IMR-90 (cell line): Measurements from ENCODE around the gene AGMO. TPM values are rescaled to one million over a fixed set of nuclear protein-coding genes. Genes with fewer than 3 reads are reported as not detected.
A peak's percentile ranks its signal among the peaks of the same experiment; 100 is the strongest.

Source experiments
- ATAC-seq: fragments of 200-7000 bp; cut with Tn5 transposase; 2 replicates; pipeline ENCODE4 v1.9.1; 2020; ENCODE audit warnings: low read depth, mild to moderate bottlenecking, moderate library complexity
- BruUV-seq: library from RNA; stranded (reverse); fragments of 400-500 nt; replicated peaks from 2 replicates; lab custom pipeline; 2021; lab: Mats Ljungman, UMichigan
- CTCF ChIA-PET: fragments of 300-600 bp; formaldehyde crosslinking; extraction: SDS; loops from one replicate; lab custom pipeline; 2021; ENCODE audit warnings: antibody characterized with exemption; lab: Yijun Ruan, JAX
- POLR2A ChIA-PET: fragments of 300-600 bp; sonication (Branson Sonifier 250); formaldehyde crosslinking; loops from one replicate; lab custom pipeline; 2022; ENCODE audit warnings: antibody characterized with exemption; ENCODE audit not compliant: unreplicated experiment; lab: Charles Lee
- DNase-seq: peaks from one replicate; pipeline ENCODE4 v3.0.0; 2013
- H2AFZ ChIP-seq: replicated peaks from 2 replicates; pipeline ENCODE3; 2013; ENCODE audit warnings: low read length, mild to moderate bottlenecking; ENCODE audit not compliant: poor library complexity
- H2AK5ac ChIP-seq: 2 replicates; pipeline ENCODE4 v1.6.1; 2013; ENCODE audit warnings: low read depth, low read length, inconsistent platforms
- H2AK9ac ChIP-seq: replicated peaks from 2 replicates; pipeline ENCODE3; 2013; ENCODE audit warnings: mild to moderate bottlenecking, low read depth, low read length, moderate library complexity; ENCODE audit not compliant: poor library complexity
- H2BK120ac ChIP-seq: 2 replicates; pipeline ENCODE4 v1.6.1; 2013; ENCODE audit warnings: low read depth, low read length, inconsistent platforms
- H2BK15ac ChIP-seq: 3 replicates; pipeline ENCODE4 v1.6.1; 2013; ENCODE audit warnings: low read depth, low read length, inconsistent platforms
- H2BK20ac ChIP-seq: 2 replicates; pipeline ENCODE4 v1.6.1; 2013; ENCODE audit warnings: low read depth, mild to moderate bottlenecking, inconsistent platforms, low read length, moderate library complexity
- H2BK5ac ChIP-seq: 2 replicates; pipeline ENCODE4 v1.6.1; 2013; ENCODE audit warnings: mild to moderate bottlenecking, low read depth, low read length, inconsistent platforms; ENCODE audit not compliant: poor library complexity, severe bottlenecking
- H3K14ac ChIP-seq: replicated peaks from 2 replicates; pipeline ENCODE4 v1.6.1; 2013; ENCODE audit warnings: low read depth, low read length, inconsistent platforms
- H3K18ac ChIP-seq: 2 replicates; pipeline ENCODE4 v1.6.1; 2013; ENCODE audit warnings: low read depth, low read length, control low read depth
- H3K23ac ChIP-seq: 2 replicates; pipeline ENCODE4 v1.6.1; 2013; ENCODE audit warnings: low read depth, low read length, inconsistent platforms
- H3K27ac ChIP-seq: 2 replicates; pipeline ENCODE4 v1.5.1; 2013; ENCODE audit warnings: mild to moderate bottlenecking, control low read depth, low read length; ENCODE audit not compliant: insufficient read depth
- H3K27me3 ChIP-seq: 2 replicates; pipeline ENCODE4 v1.6.1; 2013; ENCODE audit warnings: low read length; ENCODE audit not compliant: control insufficient read depth, insufficient read depth
- H3K36me3 ChIP-seq: 2 replicates; pipeline ENCODE4 v1.6.1; 2013; ENCODE audit warnings: low read length, mixed read lengths; ENCODE audit not compliant: control insufficient read depth, insufficient read depth
- H3K4ac ChIP-seq: 2 replicates; pipeline ENCODE4 v1.6.1; 2013; ENCODE audit warnings: low read depth, low read length, inconsistent platforms
- H3K4me1 ChIP-seq: 2 replicates; pipeline ENCODE4 v1.6.1; 2013; ENCODE audit warnings: low read length, mixed read lengths; ENCODE audit not compliant: control insufficient read depth, insufficient read depth
- H3K4me2 ChIP-seq: 2 replicates; pipeline ENCODE4 v1.6.1; 2013; ENCODE audit warnings: low read depth, mild to moderate bottlenecking, control low read depth, low read length, moderate library complexity
- H3K4me3 ChIP-seq: 2 replicates; pipeline ENCODE4 v1.5.1; 2013; ENCODE audit warnings: low read depth, mild to moderate bottlenecking, control low read depth, low read length, moderate library complexity; ENCODE audit not compliant: insufficient read depth
- H3K56ac ChIP-seq: 2 replicates; pipeline ENCODE4 v1.6.1; 2013; ENCODE audit warnings: low read length, inconsistent platforms; ENCODE audit not compliant: insufficient read depth; ENCODE audit errors: extremely low read depth
- H3K79me1 ChIP-seq, 2 experiments: 2 replicates each; pipeline ENCODE4 v1.6.1; 2013; ENCODE audit warnings: low read length in 2 of 2, inconsistent platforms in 1 of 2, low read depth in 1 of 2
- H3K9ac ChIP-seq: 2 replicates; pipeline ENCODE4 v1.6.1; 2013; ENCODE audit warnings: low read depth, low read length, control low read depth
- H3K9me1 ChIP-seq: 2 replicates; pipeline ENCODE4 v1.6.1; 2013; ENCODE audit warnings: low read length, inconsistent platforms; ENCODE audit not compliant: insufficient read depth
- H3K9me3 ChIP-seq: 2 replicates; pipeline ENCODE4 v1.6.1; 2013; ENCODE audit warnings: low read length; ENCODE audit not compliant: control insufficient read depth, insufficient read depth
- H4K20me1 ChIP-seq: 2 replicates; pipeline ENCODE4 v1.6.1; 2013; ENCODE audit warnings: low read length, inconsistent platforms; ENCODE audit not compliant: insufficient read depth
- H4K5ac ChIP-seq: 2 replicates; pipeline ENCODE4 v1.6.1; 2013; ENCODE audit warnings: mild to moderate bottlenecking, low read depth, low read length, control low read depth
- H4K8ac ChIP-seq, 2 experiments: 2 replicates each; pipeline ENCODE4 v1.6.1; 2013; ENCODE audit warnings: low read depth in 2 of 2, low read length in 2 of 2, control low read depth in 1 of 2, inconsistent platforms in 1 of 2
- H4K91ac ChIP-seq: 2 replicates; pipeline ENCODE4 v1.6.1; 2013; ENCODE audit warnings: low read depth, low read length, inconsistent platforms; ENCODE audit not compliant: insufficient read depth
- FOS ChIP-seq: fragments of 150-350 bp; IDR thresholded peaks from 2 replicates; pipeline ENCODE4 v1.6.1; 2016; ENCODE audit warnings: low read depth, low read length
- NFE2L2 ChIP-seq: fragments of 150-350 bp; IDR thresholded peaks from 2 replicates; pipeline ENCODE4 v1.6.1; 2016; ENCODE audit warnings: low read depth, mild to moderate bottlenecking, low read length
- SMC3 ChIP-seq: fragments of 150-350 bp; IDR thresholded peaks from 2 replicates; pipeline ENCODE4 v1.6.1; 2016; ENCODE audit warnings: low read depth, mild to moderate bottlenecking, antibody characterized with exemption, low read length, moderate library complexity
- WGBS, 2 experiments: methylation state at CpG; one replicate each; pipeline versions ENCODE4 v1.1.5 to v1.1.7; 2013; ENCODE audit warnings: missing lambda C conversion rate in 2 of 2; ENCODE audit not compliant: insufficient read length in 1 of 2; ENCODE audit errors: extremely low coverage in 2 of 2; 5-methylcytosine and 5-hydroxymethylcytosine counted together
- dilution Hi-C: fragments of 300-500 bp; cut with HindIII; formaldehyde crosslinking; loops from one replicate; pipeline ENCODE4 v1.14.3; 2018; ENCODE audit warnings: low sequenced_read_pairs; ENCODE audit not compliant: unreplicated experiment
- in situ Hi-C: fragments of 300-500 bp; cut with MboI; formaldehyde crosslinking; loops from 3 replicates; pipeline ENCODE4 v1.14.3; 2019; ENCODE audit warnings: low sequenced_read_pairs, inconsistent platforms, mixed read lengths
- intact Hi-C: fragments of 100-400 bp; cut with micrococcal nuclease; formaldehyde crosslinking; loops from 2 replicates; pipeline ENCODE4 v1.10.0; 2022
- polyA plus RNA-seq, 3 experiments: library from polyadenylated mRNA; depleted of rRNA; stranded (reverse); fragments of >200 nt; gene quantifications; 2 replicates each; pipeline ENCODE4 v1.2.3, GENCODE V29; 2012; ENCODE audit warnings: low replicate concordance in 1 of 3
- total RNA-seq: library from RNA; depleted of rRNA; stranded (reverse); fragments of >200 nt; gene quantifications from 2 replicates; pipeline ENCODE4 v1.2.3, GENCODE V29; 2012
- TF ChIP-seq, protein P1 (sequence below): fragments of 150-350 bp; IDR thresholded peaks from 2 replicates; pipeline ENCODE4 v1.6.1; 2016; ENCODE audit warnings: low read depth, mild to moderate bottlenecking, low read length, moderate library complexity, borderline replicate concordance

Gene AGMO
- total and polyA plus RNA-seq, 2 of the 4 experiments (the other 2 are of a cell fraction), result not detected

DNA sequence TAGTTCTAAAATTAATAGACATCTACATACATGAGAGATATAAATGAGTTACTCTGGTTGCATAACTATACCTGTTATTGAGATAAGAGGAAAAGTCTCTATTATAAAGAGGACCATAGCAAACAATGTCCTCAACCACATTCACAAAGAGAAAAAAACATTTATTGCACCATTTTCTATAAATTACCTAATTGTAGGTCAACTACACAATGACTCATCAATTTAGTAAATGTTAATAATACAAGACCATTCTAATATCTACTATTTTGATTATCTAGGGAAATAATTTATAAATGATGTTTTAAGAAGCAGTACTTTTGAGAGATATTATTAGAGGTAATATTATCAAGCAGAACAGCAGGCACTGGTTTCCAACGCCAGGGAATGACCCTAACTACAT lies 246.1 kb downstream of the AGMO start:
- H2BK5ac ChIP-seq, result no peak overlapping the region
- intact Hi-C loops (no loop called here), in situ Hi-C loops (loop anchor here (25.0 kb wide), 1 partner anchor 1247 kb away; no protein-coding TSS in a partner anchor), dilution Hi-C loops (no loop called here)
- ChIA-PET CTCF (no interaction called here), POLR2A (no interaction called here)
- DNase-seq, result no peak
- ATAC-seq, result no peak
- H2AK5ac ChIP-seq, result no peak overlapping the region
- no peak overlapping the region for H2AFZ ChIP-seq
- H3K27me3 ChIP-seq, result no peaks in the 10 kb centered on the region
- no peak overlapping the region for H2BK15ac ChIP-seq
- H3K27ac ChIP-seq, result no peak overlapping the region
- no peak overlapping the region for H2BK20ac ChIP-seq
- H4K20me1 ChIP-seq, result no peaks in the 10 kb centered on the region
- no peaks in the 10 kb centered on the region for H3K4me1 ChIP-seq
- no peaks in the 10 kb centered on the region for H3K79me1 ChIP-seq
- no peaks in the 10 kb centered on the region for H3K36me3 ChIP-seq
- H3K9me3 ChIP-seq, result no peaks in the 10 kb centered on the region
- H4K8ac ChIP-seq, result no peak overlapping the region
- no peak overlapping the region for H3K18ac ChIP-seq
- H3K4me2 ChIP-seq, result no peak overlapping the region
- H3K4ac ChIP-seq, result no peak overlapping the region
- H3K23ac ChIP-seq, result no peak overlapping the region
- H2AK9ac ChIP-seq, result no peak overlapping the region
- H3K4me3 ChIP-seq, result no peak overlapping the region
- H4K5ac ChIP-seq, result no peak overlapping the region
- no peak overlapping the region for H3K14ac ChIP-seq
- WGBS, 2 experiments, result no CpG with 5 or more reads among the region's 1 CpG
- H4K91ac ChIP-seq, result no peak overlapping the region
- TF ChIP-seq, protein P1, sequence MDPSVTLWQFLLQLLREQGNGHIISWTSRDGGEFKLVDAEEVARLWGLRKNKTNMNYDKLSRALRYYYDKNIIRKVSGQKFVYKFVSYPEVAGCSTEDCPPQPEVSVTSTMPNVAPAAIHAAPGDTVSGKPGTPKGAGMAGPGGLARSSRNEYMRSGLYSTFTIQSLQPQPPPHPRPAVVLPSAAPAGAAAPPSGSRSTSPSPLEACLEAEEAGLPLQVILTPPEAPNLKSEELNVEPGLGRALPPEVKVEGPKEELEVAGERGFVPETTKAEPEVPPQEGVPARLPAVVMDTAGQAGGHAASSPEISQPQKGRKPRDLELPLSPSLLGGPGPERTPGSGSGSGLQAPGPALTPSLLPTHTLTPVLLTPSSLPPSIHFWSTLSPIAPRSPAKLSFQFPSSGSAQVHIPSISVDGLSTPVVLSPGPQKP, result no peak
- peak; percentile 75 for TF ChIP-seq NFE2L2
- no peak for TF ChIP-seq FOS
- TF ChIP-seq SMC3, result no peak
- H3K9me1 ChIP-seq, result no peaks in the 10 kb centered on the region
- no TSS peak for BruUV-seq
- no peak overlapping the region for H3K9ac ChIP-seq
- no peak overlapping the region for H3K56ac ChIP-seq
- H2BK120ac ChIP-seq, result no peak overlapping the region
